Measurements from ENCODE around the gene CD8A.
A peak's percentile ranks its signal among the peaks of the same experiment; 100 is the strongest.
"Not testable (repeated sequence)": the region's sequence is repeated elsewhere in the genome, so short reads cannot be mapped to it uniquely, and the experiment has no call there.

CD8A gene

DNA sequence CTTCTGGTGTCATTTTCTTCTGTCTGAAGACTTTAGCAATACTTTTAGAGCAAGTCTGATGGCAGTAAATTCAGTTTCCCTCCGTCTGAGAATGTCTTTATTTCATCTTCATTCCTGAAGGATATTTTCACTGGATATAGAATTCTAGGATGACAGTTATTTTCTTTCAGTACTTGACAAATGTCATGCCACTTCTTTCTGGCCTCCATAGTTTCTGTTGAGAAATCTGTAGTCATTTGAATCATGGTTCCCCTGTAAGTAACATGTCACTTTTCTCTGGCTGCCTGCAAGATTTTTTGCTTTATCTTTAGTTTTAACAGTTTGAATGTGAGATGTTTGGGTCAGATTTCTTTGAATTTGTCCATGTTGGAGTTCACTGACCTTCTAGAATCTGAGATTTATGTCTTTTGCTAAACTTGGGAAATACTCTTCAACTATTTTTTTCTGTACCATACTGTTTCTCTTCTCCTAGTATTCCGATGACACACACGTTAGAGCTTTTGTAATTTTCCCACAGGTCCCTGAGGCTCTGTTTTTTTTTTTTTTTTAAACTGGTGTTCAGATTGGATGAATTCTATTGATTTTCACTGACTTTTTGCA lies 40.4 kb downstream of the CD8A start:
- no peak for DNase-seq
- no peak overlapping the region for H3K4me3 ChIP-seq
- TF ChIP-seq, protein P1, sequence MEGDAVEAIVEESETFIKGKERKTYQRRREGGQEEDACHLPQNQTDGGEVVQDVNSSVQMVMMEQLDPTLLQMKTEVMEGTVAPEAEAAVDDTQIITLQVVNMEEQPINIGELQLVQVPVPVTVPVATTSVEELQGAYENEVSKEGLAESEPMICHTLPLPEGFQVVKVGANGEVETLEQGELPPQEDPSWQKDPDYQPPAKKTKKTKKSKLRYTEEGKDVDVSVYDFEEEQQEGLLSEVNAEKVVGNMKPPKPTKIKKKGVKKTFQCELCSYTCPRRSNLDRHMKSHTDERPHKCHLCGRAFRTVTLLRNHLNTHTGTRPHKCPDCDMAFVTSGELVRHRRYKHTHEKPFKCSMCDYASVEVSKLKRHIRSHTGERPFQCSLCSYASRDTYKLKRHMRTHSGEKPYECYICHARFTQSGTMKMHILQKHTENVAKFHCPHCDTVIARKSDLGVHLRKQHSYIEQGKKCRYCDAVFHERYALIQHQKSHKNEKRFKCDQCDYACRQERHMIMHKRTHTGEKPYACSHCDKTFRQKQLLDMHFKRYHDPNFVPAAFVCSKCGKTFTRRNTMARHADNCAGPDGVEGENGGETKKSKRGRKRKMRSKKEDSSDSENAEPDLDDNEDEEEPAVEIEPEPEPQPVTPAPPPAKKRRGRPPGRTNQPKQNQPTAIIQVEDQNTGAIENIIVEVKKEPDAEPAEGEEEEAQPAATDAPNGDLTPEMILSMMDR (IDR thresholded peaks at IDR 0.05): no peak
- H3K27ac ChIP-seq: no peak overlapping the region
- H3K36me3 ChIP-seq: peaks cover 16 to 27% (median 18%) of the 10 kb centered on the region in 3 donors
- intact Hi-C loops (cut with DNase I; ENCODE audit: low total_unique reads): no loop called here
- no peaks in the 10 kb centered on the region for H3K27me3 ChIP-seq
- H3K4me1 ChIP-seq: peaks cover 0 to 5% (median 0%) of the 10 kb centered on the region in 4 donors
- peaks cover 0 to 13% (median 11%) of the 10 kb centered on the region in 3 donors for H3K9me3 ChIP-seq

DNA sequence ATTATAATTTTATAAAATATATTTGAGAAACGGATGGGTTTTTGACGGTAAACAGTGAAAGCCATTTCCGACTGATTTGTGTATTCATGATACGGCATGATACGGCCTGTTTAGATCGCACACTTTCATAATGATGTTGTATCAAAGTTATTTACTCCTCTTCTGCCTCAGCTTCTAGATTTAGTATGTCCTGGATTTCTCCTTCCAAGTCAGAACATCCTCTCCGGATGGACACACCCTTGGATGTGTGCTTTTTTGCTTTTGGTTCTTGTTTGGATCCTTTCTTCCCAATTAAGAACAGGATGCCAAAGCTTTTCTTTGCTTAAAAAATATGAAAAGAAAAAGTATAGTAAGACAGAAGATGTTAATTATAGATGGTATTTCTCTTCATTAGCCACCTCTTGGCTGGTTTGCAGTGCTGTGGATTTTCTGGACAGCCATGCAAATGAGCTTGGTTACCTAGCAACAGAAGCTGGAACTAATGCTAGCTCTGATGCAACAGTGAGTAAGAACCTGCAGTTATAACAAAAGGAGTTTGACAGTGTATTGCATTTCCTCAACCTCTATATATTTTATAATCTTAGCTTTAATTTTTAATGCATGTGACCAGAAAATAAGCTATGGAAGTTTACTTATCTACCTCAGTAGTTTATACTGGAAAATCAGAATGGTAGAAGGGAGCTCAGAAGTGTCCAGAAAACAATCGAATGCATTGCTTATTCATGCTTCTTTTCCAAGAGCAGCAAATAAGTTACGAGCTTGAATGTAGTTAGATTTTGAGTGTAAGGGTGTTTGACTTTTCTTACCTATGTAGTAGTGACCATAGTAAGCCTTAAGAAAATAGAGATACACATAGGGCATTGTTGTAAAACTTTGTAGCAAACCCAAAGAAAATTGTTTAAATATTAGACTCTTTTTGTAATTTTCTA lies 42.7 kb downstream of the CD8A start:
- DNase-seq: no peak
- no peak overlapping the region for H3K4me3 ChIP-seq
- no peak overlapping the region for H3K27ac ChIP-seq
- H3K4me1 ChIP-seq: peaks cover 0 to 5% (median 0%) of the 10 kb centered on the region in 4 donors
- intact Hi-C loops (cut with DNase I; ENCODE audit: low total_unique reads): no loop called here
- H3K27me3 ChIP-seq: no peaks in the 10 kb centered on the region
- peaks cover 0 to 13% (median 11%) of the 10 kb centered on the region in 3 donors for H3K9me3 ChIP-seq
- H3K36me3 ChIP-seq: peaks cover 4 to 12% (median 11%) of the 10 kb centered on the region in 3 donors
- TF ChIP-seq, protein P1 (IDR thresholded peaks at IDR 0.05): no peak

DNA sequence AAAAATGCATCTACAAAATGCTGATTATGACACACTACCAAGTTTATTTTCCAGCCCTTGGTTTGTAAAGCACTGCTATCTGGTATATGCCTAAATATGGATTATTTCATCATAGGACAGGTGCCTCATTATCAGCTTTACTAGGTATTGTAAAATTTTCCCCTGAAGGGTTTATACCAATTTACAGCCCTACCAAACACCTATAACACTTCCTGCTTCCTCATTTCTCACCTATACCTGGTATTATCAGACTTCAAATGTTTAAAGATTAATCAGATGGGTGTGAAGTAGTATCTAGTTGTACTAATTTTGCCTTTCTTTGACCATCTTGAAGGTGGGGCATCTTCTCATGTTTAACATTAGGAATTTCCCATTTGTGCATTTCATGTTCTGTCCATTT lies 43.8 kb downstream of the CD8A start:
- Histone ChIP-seq H3K27ac (no peak overlapping the region), H3K4me1 (peaks cover 0 to 5% (median 0%) of the 10 kb centered on the region in 4 donors), H3K27me3 (no peaks in the 10 kb centered on the region), H3K36me3 (peaks cover 3 to 12% (median 4%) of the 10 kb centered on the region in 3 donors), H3K4me3 (no peak overlapping the region), H3K9me3 (peaks cover 0 to 13% (median 11%) of the 10 kb centered on the region in 3 donors)
- intact Hi-C loops (cut with DNase I; ENCODE audit: low total_unique reads): no loop called here
- TF ChIP-seq, protein P1 (IDR thresholded peaks at IDR 0.05): no peak
- DNase-seq: no peak

DNA sequence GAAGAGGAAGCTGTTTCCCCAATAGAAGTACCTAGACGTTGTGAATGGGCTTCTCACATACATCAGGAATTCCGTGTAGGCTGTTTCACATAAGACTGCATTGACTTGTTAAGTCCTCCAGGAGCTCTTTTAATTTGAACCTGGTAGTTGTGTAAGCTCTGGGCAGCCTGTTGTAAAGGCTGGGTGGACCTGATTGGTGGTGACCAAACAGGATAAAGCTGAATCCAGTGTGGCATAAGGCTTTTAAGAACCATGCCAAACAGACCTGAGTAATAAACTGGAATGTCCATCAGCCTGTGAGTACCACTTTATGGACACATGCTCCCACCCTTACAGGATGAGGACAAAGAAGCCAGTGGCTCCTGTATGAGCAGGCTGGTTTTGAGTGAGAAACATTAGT lies 46.6 kb downstream of the CD8A start:
- intact Hi-C loops (cut with DNase I; ENCODE audit: low total_unique reads): no loop called here
- Histone ChIP-seq H3K4me3 (no peak overlapping the region), H3K27ac (no peak overlapping the region), H3K9me3 (no peaks in the 10 kb centered on the region), H3K4me1 (peaks cover 0 to 5% (median 0%) of the 10 kb centered on the region in 4 donors), H3K27me3 (no peaks in the 10 kb centered on the region), H3K36me3 (peaks cover 0 to 12% (median 4%) of the 10 kb centered on the region in 3 donors)
- TF ChIP-seq, protein P1 (IDR thresholded peaks at IDR 0.05): no peak
- DNase-seq: peak in 1 of 2 donors; percentile 31

DNA sequence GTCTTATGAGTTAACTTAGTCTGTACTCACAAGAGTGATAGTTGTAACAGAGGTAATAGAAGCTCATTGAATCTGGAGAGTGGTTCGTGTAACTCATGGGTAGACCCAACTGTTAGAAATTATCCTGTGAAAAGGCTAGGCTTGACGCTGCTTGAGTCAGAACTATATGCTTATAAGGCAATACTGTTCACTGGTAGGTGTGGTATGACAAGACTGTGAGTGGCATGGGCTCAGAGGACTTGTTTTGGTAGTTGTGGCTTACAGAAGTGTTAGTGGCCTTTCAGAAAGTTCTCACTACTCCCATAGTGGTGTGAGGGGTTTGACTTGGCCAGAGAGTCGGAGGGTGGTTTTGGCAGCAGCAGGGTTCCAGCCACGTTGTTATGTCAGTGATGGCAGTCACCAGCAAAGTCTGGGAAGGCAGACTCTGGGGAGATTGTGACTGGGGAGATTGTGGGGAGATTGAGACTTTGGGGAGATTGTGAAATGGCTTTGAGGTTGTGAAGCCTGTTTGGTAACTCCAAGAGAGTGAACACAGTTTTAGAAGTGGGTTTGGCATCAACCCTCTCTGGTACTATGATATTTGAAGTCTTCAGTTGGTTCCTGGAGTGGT lies 48.7 kb downstream of the CD8A start:
- H3K4me1 ChIP-seq; intact Hi-C loops (cut with DNase I; ENCODE audit: low total_unique reads); H3K4me3 ChIP-seq; H3K27ac ChIP-seq; H3K27me3 ChIP-seq; DNase-seq; H3K9me3 ChIP-seq: not testable (repeated sequence)
- H3K36me3 ChIP-seq: peaks cover 0 to 12% (median 4%) of the 10 kb centered on the region in 3 donors

DNA sequence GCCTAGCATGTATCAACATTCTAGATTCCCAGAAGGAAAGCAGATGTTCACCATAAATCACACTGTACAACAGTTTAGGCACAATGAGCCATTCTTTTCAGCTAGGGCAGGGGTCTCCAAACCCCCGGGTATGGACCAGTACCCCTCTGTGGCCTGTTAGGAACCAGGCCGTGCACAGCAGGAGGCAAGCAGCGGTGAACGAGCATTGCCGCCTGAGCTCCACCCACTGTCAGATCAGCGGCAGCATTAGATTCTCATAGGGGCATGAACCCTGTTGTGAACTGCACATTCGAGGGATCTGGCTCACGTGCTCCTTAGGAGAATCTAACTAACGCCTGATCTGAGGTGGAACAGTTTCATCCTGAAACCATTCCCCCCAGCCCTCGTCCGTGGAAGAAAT lies 50.8 kb downstream of the CD8A start:
- DNase-seq; H3K27ac ChIP-seq; H3K9me3 ChIP-seq; intact Hi-C loops (cut with DNase I; ENCODE audit: low total_unique reads); H3K4me1 ChIP-seq; H3K27me3 ChIP-seq; H3K4me3 ChIP-seq; H3K36me3 ChIP-seq: not testable (repeated sequence)

DNA sequence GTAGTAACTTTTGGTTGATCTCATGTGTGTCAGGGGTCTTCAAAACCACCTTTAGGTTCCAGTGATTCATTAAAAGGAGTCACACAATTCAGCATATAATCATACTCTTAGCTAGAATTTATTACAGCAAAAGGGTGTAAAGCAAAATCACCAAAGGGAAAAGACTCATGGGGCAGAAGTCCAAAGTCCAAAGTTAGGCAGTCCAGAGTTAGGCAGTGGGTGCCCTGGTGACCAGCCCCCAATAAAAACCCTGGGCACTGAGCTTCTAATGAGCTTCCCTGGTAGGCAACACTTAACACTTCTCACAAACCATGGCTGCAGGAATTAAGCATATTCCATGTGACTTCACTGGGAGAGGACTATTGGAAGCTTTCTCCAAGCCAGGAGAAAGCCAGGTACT lies 51.2 kb downstream of the CD8A start:
- H3K4me3 ChIP-seq; DNase-seq; H3K27ac ChIP-seq; intact Hi-C loops (cut with DNase I; ENCODE audit: low total_unique reads); H3K27me3 ChIP-seq; H3K9me3 ChIP-seq; H3K36me3 ChIP-seq; H3K4me1 ChIP-seq: not testable (repeated sequence)

DNA sequence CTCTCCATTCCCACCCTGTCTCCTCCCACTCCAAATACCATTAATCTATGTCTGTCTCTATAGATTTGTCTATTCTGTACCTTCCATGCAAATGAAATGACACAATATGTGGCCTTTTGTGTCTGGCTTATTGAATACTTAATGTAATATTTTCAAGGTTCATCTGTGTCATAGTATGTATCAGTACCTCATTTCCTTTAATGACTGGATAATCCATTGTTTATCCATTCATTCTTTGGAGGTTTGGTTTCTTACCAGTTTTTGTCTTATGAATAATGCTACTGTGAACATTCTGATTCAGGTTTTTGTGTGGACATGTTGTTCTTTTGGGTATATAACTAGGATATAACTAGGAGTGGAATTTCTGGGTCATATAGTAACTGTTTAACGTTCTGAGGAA lies 55.8 kb downstream of the CD8A start:
- intact Hi-C loops (cut with DNase I; ENCODE audit: low total_unique reads); H3K9me3 ChIP-seq; H3K36me3 ChIP-seq; H3K27ac ChIP-seq; H3K4me3 ChIP-seq; H3K4me1 ChIP-seq; H3K27me3 ChIP-seq; DNase-seq: not testable (repeated sequence)

Data from tibial artery (tissue), 4 donors.